HEK293 (cell line): Measurements from ENCODE around the gene ZKSCAN1.

Experiments
- CTCF ChIA-PET: fragments of 350-600 bp; formaldehyde crosslinking; extraction: SDS; loops from one replicate; lab custom pipeline; 2021; ENCODE audit warnings: antibody characterized with exemption; lab: Yijun Ruan, JAX
- POLR2A ChIA-PET: fragments of 300-600 bp; formaldehyde crosslinking; extraction: SDS; loops from one replicate; lab custom pipeline; 2020; ENCODE audit warnings: antibody characterized with exemption, inconsistent platforms; lab: Yijun Ruan, JAX
- H3K27ac ChIP-seq: fragments of 200-500 bp; sonication (Bioruptor generic); 2 replicates; pipeline ENCODE4 v1.5.1; 2014; ENCODE audit warnings: low read depth, low read length, control low read depth, inconsistent platforms; ENCODE audit errors: extremely low read depth
- H3K36me3 ChIP-seq, 2 experiments: fragments of 200-500 bp in 1 of 2; sonication (Bioruptor generic) in 1 of 2; 1 replicate in 1 of 2; 2 replicates in 1 of 2; pipeline ENCODE4 v1.5.1; 2014 to 2017; ENCODE audit warnings: inconsistent platforms in 2 of 2, low read length in 2 of 2; ENCODE audit not compliant: control insufficient read depth in 2 of 2, insufficient read depth in 1 of 2
- H3K4me1 ChIP-seq: fragments of 200-500 bp; sonication (Bioruptor generic); 2 replicates; pipeline ENCODE4 v1.5.1; 2014; ENCODE audit warnings: mild to moderate bottlenecking, low read length, inconsistent platforms; ENCODE audit not compliant: control insufficient read depth, insufficient read depth
- H3K4me3 ChIP-seq: 2 replicates; pipeline ENCODE4 v1.5.1; 2011; ENCODE audit warnings: low read depth, mild to moderate bottlenecking, control low read depth, low read length, moderate library complexity
- H3K9me3 ChIP-seq: fragments of 200-500 bp; sonication (Bioruptor generic); 2 replicates; pipeline ENCODE4 v1.5.1; 2014; ENCODE audit warnings: low read depth, low read length, inconsistent platforms; ENCODE audit not compliant: control insufficient read depth, insufficient read depth
- BCL6B ChIP-seq: fragments of 450-650 bp; formaldehyde crosslinking; IDR thresholded peaks from 2 replicates; pipeline ENCODE4 v1.5.1; 2017; ENCODE audit warnings: missing biosample characterization, missing genetic modification characterization
- KLF16 ChIP-seq: fragments of 450-650 bp; formaldehyde crosslinking; IDR thresholded peaks from 2 replicates; pipeline ENCODE4 v1.5.1; 2017; ENCODE audit warnings: missing biosample characterization, missing genetic modification characterization
- MZF1 ChIP-seq: fragments of 450-650 bp; formaldehyde crosslinking; IDR thresholded peaks from 2 replicates; pipeline ENCODE4 v1.5.1; 2017; ENCODE audit warnings: missing biosample characterization, missing genetic modification characterization, borderline replicate concordance
- PRDM1 ChIP-seq: fragments of 450-650 bp; formaldehyde crosslinking; IDR thresholded peaks from 2 replicates; pipeline ENCODE4; 2016; ENCODE audit warnings: missing biosample characterization, missing genetic modification characterization
- PRDM10 ChIP-seq: fragments of 450-650 bp; formaldehyde crosslinking; IDR thresholded peaks from 2 replicates; pipeline ENCODE4 v1.5.1; 2016; ENCODE audit warnings: missing biosample characterization, missing genetic modification characterization
- ZBTB48 ChIP-seq: fragments of 450-650 bp; formaldehyde crosslinking; IDR thresholded peaks from 2 replicates; pipeline ENCODE4 v1.5.1; 2016; ENCODE audit warnings: missing biosample characterization, missing genetic modification characterization
- ZFP41 ChIP-seq: fragments of 450-650 bp; formaldehyde crosslinking; IDR thresholded peaks from 2 replicates; pipeline ENCODE4 v1.5.1; 2016; ENCODE audit warnings: missing biosample characterization, missing genetic modification characterization, borderline replicate concordance
- ZNF140 ChIP-seq: fragments of 450-650 bp; formaldehyde crosslinking; IDR thresholded peaks from 2 replicates; pipeline ENCODE4 v1.5.1; 2016; ENCODE audit warnings: missing biosample characterization, missing genetic modification characterization
- ZNF202 ChIP-seq: fragments of 450-650 bp; formaldehyde crosslinking; IDR thresholded peaks from 2 replicates; pipeline ENCODE4 v1.5.1; 2016; ENCODE audit warnings: missing biosample characterization, missing genetic modification characterization, borderline replicate concordance
- ZNF335 ChIP-seq: fragments of 450-650 bp; formaldehyde crosslinking; conservative IDR thresholded peaks from 2 replicates; pipeline ENCODE4 v1.5.1; 2016; ENCODE audit warnings: missing biosample characterization, missing genetic modification characterization
- ZNF362 ChIP-seq: fragments of 450-650 bp; formaldehyde crosslinking; IDR thresholded peaks from 2 replicates; pipeline ENCODE4 v1.5.1; 2016; ENCODE audit warnings: missing biosample characterization, missing genetic modification characterization
- ZNF366 ChIP-seq: fragments of 450-650 bp; formaldehyde crosslinking; conservative IDR thresholded peaks from 2 replicates; pipeline ENCODE4 v1.5.1; 2016; ENCODE audit warnings: missing biosample characterization, missing genetic modification characterization
- ZNF514 ChIP-seq: fragments of 450-650 bp; formaldehyde crosslinking; IDR thresholded peaks from 2 replicates; pipeline ENCODE4 v1.5.1; 2016; ENCODE audit warnings: missing biosample characterization, missing genetic modification characterization

Gene ZKSCAN1

GRCh38 chr7:100081535-100082102 lies 66.2 kb downstream of the ZKSCAN1 start, which contains the start of gene ZNF3 (continued):
- TF ChIP-seq ZNF362 (tag by site-specific recombination) (no peak), KLF16 (tag by site-specific recombination) (peak; percentile 90)
- TF ChIP-seq, all 188 proteins: peak for 72

- CTCF ChIA-PET = interaction anchor here (0.7 to 1.2 kb wide), 11 partner anchors 9 to 201 kb away, joined by 3 to 8 read pairs (median 3); no protein-coding TSS in a partner anchor
- peaks cover 7 to 21% of the 10 kb centered on the region in 2 experiments; a peak in 2 of 3 replicates for H3K36me3 ChIP-seq
- H3K27ac ChIP-seq = no peak overlapping the region
- TF ChIP-seq ZNF202 (tag by site-specific recombination) (no peak), PRDM1 (tag by site-specific recombination) (peak; percentile 36; the same call in 1 of the 2 replicates), ZBTB48 (tag by site-specific recombination) (no peak), ZNF514 (tag by site-specific recombination) (no peak), MZF1 (tag by site-specific recombination) (no peak), ZNF335 (tag by site-specific recombination) (peak; percentile 1; the same call in 1 of the 2 replicates), ZNF366 (tag by site-specific recombination) (0 out of 2 replicates have a peak, but pooled peaks have one; percentile 20), ZNF140 (tag by site-specific recombination) (no peak)
- POLR2A ChIA-PET = interaction anchor here (0.7 to 1.2 kb wide), 12 partner anchors 8 to 1150 kb away, joined by 3 to 32 read pairs (median 4); partner anchors contain the start of genes AP4M1, LAMTOR4, MBLAC1 and MCM7
- no peaks in the 10 kb centered on the region for H3K4me1 ChIP-seq
- no peak overlapping the region for H3K4me3 ChIP-seq
- H3K9me3 ChIP-seq = no peaks in the 10 kb centered on the region
Observed at GRCh38 chr7:100082978-100083377, 67.6 kb downstream of the ZKSCAN1 start.

GRCh38 chr7:100085515-100085914 lies 70.1 kb downstream of the ZKSCAN1 start:
- ChIA-PET POLR2A (no interaction called here), CTCF (interaction anchor here (1.3 kb wide), 1 partner anchor 47 kb away, joined by 4 read pairs; no protein-coding TSS in a partner anchor)
- H3K4me3 ChIP-seq = no peak overlapping the region
- H3K4me1 ChIP-seq = peaks cover 8% of the 10 kb centered on the region
- TF ChIP-seq ZFP41 (tag by site-specific recombination) (no peak), PRDM10 (tag by site-specific recombination) (0 out of 2 replicates have a peak, but pooled peaks have one; percentile 8), BCL6B (tag by site-specific recombination) (0 out of 2 replicates have a peak, but pooled peaks have one; percentile 23)
- H3K9me3 ChIP-seq = no peaks in the 10 kb centered on the region
- H3K27ac ChIP-seq = no peak overlapping the region
- peaks cover 3 to 4% of the 10 kb centered on the region in 2 experiments; a peak in 2 of 3 replicates for H3K36me3 ChIP-seq
